Stimulated activated CD4-positive, alpha-beta T cell treated with anti-CD3 and anti-CD28 coated beads, Interleukin-15, amount 100 ng/mL, for 1 hour (primary cell): ENCODE results near the gene PHETA1.
"Not testable (repeated sequence)": the region's sequence is repeated elsewhere in the genome, so short reads cannot be mapped to it uniquely, and the experiment has no call there.

Experiments used
- DNase-seq, 2 donors: peaks; one replicate each; pipeline ENCODE4 v3.0.0-alpha.2; 2020; ENCODE audit warnings: low read depth in 1 of 2, low spot score in 1 of 2

Gene PHETA1

GRCh38 chr12:111405859-111406473, 37.1 kb upstream of the PHETA1 start, which contains the start of gene SH2B3:
TSS of gene SH2B3 (plus strand) at chr12:111405923. CDS start at chr12:111418146, 12,223 bp downstream.
- no peak for DNase-seq

- peak; percentile 98 to 100 for DNase-seq
These were observed 36.4 kb upstream of the PHETA1 start for GRCh38 chr12:111405149-111405858.

GRCh38 chr12:111404362-111405148, 35.7 kb upstream of the PHETA1 start:
- DNase-seq, result peak in 1 of 2 donors; percentile 55

- DNase-seq, result not testable (repeated sequence)
These were observed 33.6 kb upstream of the PHETA1 start for GRCh38 chr12:111402490-111402824.

GRCh38 chr12:111401167-111401605, 32.3 kb upstream of the PHETA1 start:
- DNase-seq, result no peak

- not testable (repeated sequence) for DNase-seq
These were observed 31.0 kb upstream of the PHETA1 start for GRCh38 chr12:111399741-111400404.

- DNase-seq, result no peak
These were observed 29.6 kb upstream of the PHETA1 start for GRCh38 chr12:111398530-111398929.

GRCh38 chr12:111396726-111397445, 28.0 kb upstream of the PHETA1 start:
- peak; percentile 79 to 87 for DNase-seq

- DNase-seq, result not testable (repeated sequence)
These were observed 27.4 kb upstream of the PHETA1 start for GRCh38 chr12:111396271-111396670.

- DNase-seq, result no peak
These were observed 26.7 kb upstream of the PHETA1 start for GRCh38 chr12:111395336-111396187.

GRCh38 chr12:111394480-111394879, 25.6 kb upstream of the PHETA1 start:
- DNase-seq, result no peak

GRCh38 chr12:111393700-111394300, 24.9 kb upstream of the PHETA1 start:
- DNase-seq, result no peak

- DNase-seq, result no peak
These were observed 22.0 kb upstream of the PHETA1 start for GRCh38 chr12:111390910-111391309.

- no peak for DNase-seq
These were observed 20.7 kb upstream of the PHETA1 start for GRCh38 chr12:111389635-111390034.

GRCh38 chr12:111387747-111388323, 18.9 kb upstream of the PHETA1 start:
- no peak for DNase-seq

- no peak for DNase-seq
These were observed 18.0 kb upstream of the PHETA1 start for GRCh38 chr12:111386885-111387284.

GRCh38 chr12:111384596-111384995, 15.7 kb upstream of the PHETA1 start:
- DNase-seq, result no peak

GRCh38 chr12:111379942-111380554, 11.2 kb upstream of the PHETA1 start:
- no peak for DNase-seq

GRCh38 chr12:111377440-111377839, 8.5 kb upstream of the PHETA1 start:
- no peak for DNase-seq
